Activated T-cell treated with anti-CD3 and anti-CD28 coated beads, Interleukin-2, amount 50 U/mL, for 24 hours (primary cell): ENCODE data around the gene ACER2.
"Not testable (repeated sequence)": the region's sequence is repeated elsewhere in the genome, so short reads cannot be mapped to it uniquely, and the experiment has no call there.

Experiments
- DNase-seq: peaks from one replicate; pipeline ENCODE4 v3.0.0-alpha.2; 2020
- H3K27ac Mint-ChIP-seq: 2 replicates; pipeline ENCODE4 v1.8.0; 2020; ENCODE audit warnings: mild to moderate bottlenecking, mixed read lengths
- H3K27me3 Mint-ChIP-seq: 2 replicates; pipeline ENCODE4 v1.8.0; 2020; ENCODE audit warnings: mixed read lengths
- H3K36me3 Mint-ChIP-seq: 2 replicates; pipeline ENCODE4 v1.8.0; 2020; ENCODE audit warnings: low read depth, mixed read lengths
- H3K4me1 Mint-ChIP-seq: 2 replicates; pipeline ENCODE4 v1.8.0; 2020; ENCODE audit warnings: low read depth, mixed read lengths
- H3K4me3 Mint-ChIP-seq: 2 replicates; pipeline ENCODE4 v1.8.0; 2020; ENCODE audit warnings: mild to moderate bottlenecking, moderate library complexity, mixed read lengths
- H3K9me3 Mint-ChIP-seq: 2 replicates; pipeline ENCODE4 v1.8.0; 2020; ENCODE audit warnings: mixed read lengths

Gene ACER2

GRCh38 chr9:19423163-19423562 lies 14.4 kb downstream of the ACER2 start:
- no peak for DNase-seq
- Mint-ChIP-seq H3K4me3 (no peak overlapping the region), H3K36me3 (peaks cover 6% of the 10 kb centered on the region), H3K27me3 (no peaks in the 10 kb centered on the region), H3K27ac (no peak overlapping the region), H3K4me1 (no peaks in the 10 kb centered on the region), H3K9me3 (no peaks in the 10 kb centered on the region)

- peaks cover 6% of the 10 kb centered on the region for H3K36me3 Mint-ChIP-seq
- no peaks in the 10 kb centered on the region for H3K4me1 Mint-ChIP-seq
- no peaks in the 10 kb centered on the region for H3K9me3 Mint-ChIP-seq
- no peak overlapping the region for H3K27ac Mint-ChIP-seq
- no peak for DNase-seq
- no peak overlapping the region for H3K4me3 Mint-ChIP-seq
- no peaks in the 10 kb centered on the region for H3K27me3 Mint-ChIP-seq
Observed at GRCh38 chr9:19424176-19424779, 15.5 kb downstream of the ACER2 start.

DNA sequence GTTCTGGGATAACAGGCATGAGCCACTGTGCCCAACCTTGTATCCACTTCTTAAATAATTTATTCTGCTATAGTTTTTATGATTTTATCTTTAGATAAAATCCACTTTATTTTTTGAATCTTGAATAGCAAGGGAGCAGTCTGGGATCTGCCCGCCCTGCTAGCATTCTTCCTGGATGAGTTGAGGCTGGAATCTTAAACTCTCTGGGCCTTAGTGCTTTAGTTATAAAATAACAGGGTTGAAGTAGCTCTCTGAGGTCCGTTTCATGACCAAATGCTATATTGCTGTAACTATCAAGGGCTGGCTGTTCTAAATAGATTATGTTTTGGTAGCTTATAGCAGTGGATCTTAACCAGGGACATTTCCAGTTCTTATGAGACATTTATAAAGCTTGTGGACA lies 20.8 kb downstream of the ACER2 start:
- no peak for DNase-seq
- no peaks in the 10 kb centered on the region for H3K9me3 Mint-ChIP-seq
- H3K27me3 Mint-ChIP-seq: no peaks in the 10 kb centered on the region
- H3K4me3 Mint-ChIP-seq: no peak overlapping the region
- H3K36me3 Mint-ChIP-seq: peaks cover 16% of the 10 kb centered on the region
- H3K4me1 Mint-ChIP-seq: no peaks in the 10 kb centered on the region
- H3K27ac Mint-ChIP-seq: no peak overlapping the region

DNA sequence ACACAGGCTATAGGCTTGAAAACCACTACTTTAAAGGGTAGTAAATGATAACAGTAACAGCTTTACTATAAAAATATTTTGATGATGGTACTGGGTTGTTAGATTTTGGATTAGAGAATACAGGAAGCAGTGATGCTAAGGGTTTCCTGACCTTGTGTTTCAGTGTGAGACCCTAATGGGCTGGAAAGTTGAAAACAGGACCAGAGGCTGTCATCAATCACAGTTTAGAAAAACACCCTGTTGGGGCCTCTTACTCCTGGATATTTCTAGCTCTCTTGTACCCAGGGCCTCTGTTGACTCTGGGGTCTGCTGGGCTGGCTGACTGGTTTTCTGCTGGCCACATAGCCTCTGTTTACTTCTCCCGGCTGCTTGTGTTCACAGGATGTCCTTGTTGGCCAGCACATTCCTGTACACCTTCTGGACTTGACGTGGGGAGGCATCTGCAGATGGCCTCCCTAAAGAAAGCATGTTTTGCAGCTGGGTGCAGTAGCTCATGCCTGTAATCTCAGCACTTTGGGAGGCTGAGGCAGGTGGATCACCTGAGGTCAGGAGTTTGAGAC lies 21.5 kb downstream of the ACER2 start:
- Mint-ChIP-seq H3K9me3 (no peaks in the 10 kb centered on the region), H3K36me3 (peaks cover 20% of the 10 kb centered on the region), H3K27me3 (no peaks in the 10 kb centered on the region), H3K4me1 (no peaks in the 10 kb centered on the region), H3K4me3 (no peak overlapping the region), H3K27ac (no peak overlapping the region)
- no peak for DNase-seq

DNA sequence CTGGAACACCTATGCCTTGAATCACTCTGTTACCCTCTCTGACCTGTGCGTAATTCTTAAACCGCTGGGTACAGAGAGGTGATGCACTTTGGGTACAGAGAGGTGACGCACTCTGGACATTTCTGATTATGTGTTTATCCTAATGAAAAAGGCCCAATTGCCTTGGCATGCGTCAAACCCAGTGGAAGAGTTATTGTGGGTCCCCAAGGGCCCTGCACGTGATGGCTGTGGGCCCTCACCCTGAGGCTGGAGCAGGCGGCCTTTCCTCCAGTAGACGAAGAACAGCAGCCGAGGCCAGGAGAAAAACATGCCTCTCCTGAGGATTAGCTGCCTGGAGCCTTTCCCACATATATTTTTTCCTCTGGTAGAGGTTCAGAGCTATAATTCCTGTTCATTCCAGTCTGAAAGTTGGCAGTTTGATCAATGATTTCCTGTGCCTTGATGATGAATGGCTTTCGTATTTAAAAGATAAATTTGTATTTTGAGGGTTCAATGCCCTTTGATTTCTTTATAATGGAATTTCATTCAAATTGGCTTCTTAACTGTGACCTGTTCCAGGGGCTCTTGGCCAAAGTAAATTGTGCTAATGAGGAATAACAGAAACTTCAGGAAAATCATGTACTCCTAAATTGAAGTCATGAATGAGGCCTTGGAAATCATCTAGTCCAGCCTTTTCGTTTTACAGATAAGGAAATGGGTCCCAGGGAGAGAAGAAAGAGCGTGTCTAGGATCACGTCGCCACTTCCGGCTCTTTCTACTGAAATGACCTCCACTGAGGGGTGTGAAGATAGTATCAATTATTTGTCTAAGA lies 22.8 kb downstream of the ACER2 start:
- Mint-ChIP-seq H3K27ac (no peak overlapping the region), H3K9me3 (no peaks in the 10 kb centered on the region), H3K27me3 (no peaks in the 10 kb centered on the region), H3K4me1 (no peaks in the 10 kb centered on the region), H3K4me3 (no peak overlapping the region), H3K36me3 (peaks cover 17% of the 10 kb centered on the region)
- DNase-seq: no peak

DNA sequence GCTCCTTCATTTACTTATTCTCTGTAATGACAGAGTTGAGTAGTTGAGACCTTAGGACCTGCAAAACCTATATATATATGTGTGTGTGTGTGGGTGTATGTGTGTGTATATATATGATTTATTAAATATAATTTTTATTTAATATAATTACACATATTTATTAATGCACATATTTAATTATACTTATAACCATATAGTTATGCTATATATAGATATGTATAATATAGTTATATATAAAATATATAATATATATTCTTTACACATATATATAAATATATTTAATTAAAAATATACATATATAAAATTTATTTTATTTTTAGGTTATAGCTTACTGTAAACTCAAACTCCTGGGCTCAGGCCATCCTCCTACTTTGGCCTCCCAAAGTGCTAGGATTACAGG lies 23.7 kb downstream of the ACER2 start:
- peaks cover 17% of the 10 kb centered on the region for H3K36me3 Mint-ChIP-seq
- no peaks in the 10 kb centered on the region for H3K4me1 Mint-ChIP-seq
- H3K27ac Mint-ChIP-seq: no peak overlapping the region

DNA sequence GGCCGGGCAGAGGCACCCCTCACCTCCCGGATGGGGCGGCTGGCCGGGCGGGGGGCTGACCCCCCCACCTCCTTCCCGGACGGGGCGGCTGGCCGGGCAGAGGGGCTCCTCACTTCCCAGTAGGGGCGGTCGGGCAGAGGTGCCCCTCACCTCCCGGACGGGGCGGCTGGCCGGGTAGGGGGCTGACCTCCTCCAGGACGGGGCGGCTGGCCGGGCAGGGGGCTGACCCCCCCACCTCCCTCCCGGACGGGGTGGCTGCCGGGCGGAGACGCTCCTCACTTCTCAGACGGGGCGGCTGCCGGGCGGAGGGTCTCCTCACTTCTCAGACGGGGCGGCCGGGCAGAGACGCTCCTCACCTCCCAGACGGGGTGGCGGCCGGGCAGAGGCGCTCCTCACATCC lies 24.9 kb downstream of the ACER2 start:
- H3K36me3 Mint-ChIP-seq: peaks cover 19% of the 10 kb centered on the region
- H3K27me3 Mint-ChIP-seq, DNase-seq, H3K9me3 Mint-ChIP-seq, H3K27ac Mint-ChIP-seq, H3K4me1 Mint-ChIP-seq, H3K4me3 Mint-ChIP-seq: not testable (repeated sequence)

More for the DNA sequence above, 23.7 kb downstream of the ACER2 start:
- DNase-seq: no peak
- Mint-ChIP-seq H3K9me3 (no peaks in the 10 kb centered on the region), H3K27me3 (no peaks in the 10 kb centered on the region), H3K4me3 (no peak overlapping the region)

DNA sequence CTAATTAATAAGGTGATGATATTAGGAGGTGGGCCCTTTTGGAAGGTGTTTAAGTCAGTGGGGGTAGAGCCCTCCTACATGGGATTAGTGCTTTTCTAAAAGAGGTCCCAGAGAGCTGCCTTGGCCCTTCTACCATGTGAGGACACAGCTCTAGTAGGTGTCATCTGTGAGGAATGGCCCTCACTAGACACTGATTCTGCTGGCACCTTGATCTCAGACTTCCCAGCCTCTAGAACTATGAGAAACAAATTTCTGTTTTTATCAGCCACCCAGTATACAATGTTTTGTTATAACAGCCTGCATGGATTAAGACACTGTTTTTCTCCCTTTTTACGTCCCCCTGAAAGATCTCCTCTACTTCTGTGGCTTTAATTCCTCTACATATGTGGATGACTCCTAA lies 31.6 kb downstream of the ACER2 start:
- Mint-ChIP-seq H3K27ac (no peak overlapping the region), H3K4me1 (peaks cover 18% of the 10 kb centered on the region), H3K9me3 (no peaks in the 10 kb centered on the region), H3K4me3 (no peak overlapping the region), H3K36me3 (peaks cover 4% of the 10 kb centered on the region), H3K27me3 (no peaks in the 10 kb centered on the region)
- no peak for DNase-seq

DNA sequence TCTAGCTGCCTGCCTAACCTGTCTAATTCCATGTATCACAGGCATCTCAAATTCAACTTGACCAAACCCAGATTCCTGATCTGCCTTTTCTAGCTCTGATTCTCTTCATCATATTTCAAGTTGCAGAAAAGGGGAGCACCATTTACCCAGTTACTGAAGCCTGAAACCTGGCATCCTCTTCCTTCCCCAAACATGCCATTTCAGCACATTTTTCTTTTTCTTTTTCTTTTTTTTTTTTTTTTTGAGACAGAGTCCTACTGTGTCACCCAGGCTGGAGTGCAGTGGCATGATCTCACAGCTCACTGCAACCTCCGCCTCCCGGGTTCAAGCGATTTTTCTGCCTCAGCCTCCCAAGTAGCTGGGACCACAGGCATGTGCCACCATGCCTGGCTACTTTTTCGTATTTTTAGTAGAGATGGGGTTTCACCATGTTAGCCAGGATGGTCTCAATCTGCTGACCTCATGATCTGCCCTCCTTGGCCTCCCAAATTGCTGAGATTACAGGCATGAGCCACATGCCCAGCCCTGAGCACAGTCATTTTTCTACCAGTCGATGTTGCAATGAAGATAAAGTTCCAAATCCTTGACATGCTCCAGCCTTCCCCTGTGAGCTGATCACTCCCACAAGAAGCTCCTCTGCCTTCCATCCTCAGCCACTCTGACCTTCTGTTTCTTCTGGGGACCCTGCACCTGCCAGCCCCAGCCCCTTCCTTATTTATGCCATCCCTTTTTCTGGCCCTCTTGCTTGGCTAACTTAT lies 32.2 kb downstream of the ACER2 start:
- Mint-ChIP-seq H3K27ac (peak overlapping the region; percentile 31), H3K9me3 (no peaks in the 10 kb centered on the region), H3K4me1 (peaks cover 18% of the 10 kb centered on the region), H3K4me3 (no peak overlapping the region), H3K36me3 (peaks cover 4% of the 10 kb centered on the region), H3K27me3 (no peaks in the 10 kb centered on the region)
- no peak for DNase-seq

DNA sequence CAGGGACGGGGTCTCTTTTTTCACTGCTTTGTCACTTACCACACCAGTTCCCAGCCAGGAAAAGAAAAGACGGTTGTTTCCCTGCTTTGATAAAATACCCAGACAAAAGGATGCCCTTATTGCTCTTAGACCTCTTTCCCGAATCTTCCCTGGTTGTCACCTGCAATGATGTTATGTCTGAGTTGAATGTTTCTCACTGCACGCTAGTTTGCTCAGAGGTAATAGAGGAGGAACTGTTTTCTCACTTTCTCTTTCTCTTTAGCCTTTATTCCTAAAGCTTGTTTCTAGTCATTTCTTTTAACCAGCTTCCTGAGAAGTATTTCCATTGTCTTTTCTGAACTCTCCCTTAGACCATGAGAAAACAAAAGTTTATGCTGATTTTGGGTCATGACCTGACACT lies 32.9 kb downstream of the ACER2 start:
- Mint-ChIP-seq H3K36me3 (peaks cover 4% of the 10 kb centered on the region), H3K9me3 (no peaks in the 10 kb centered on the region), H3K4me3 (peak overlapping the region; percentile 41), H3K27ac (peak overlapping the region; percentile 31), H3K4me1 (peaks cover 18% of the 10 kb centered on the region), H3K27me3 (no peaks in the 10 kb centered on the region)
- no peak for DNase-seq

DNA sequence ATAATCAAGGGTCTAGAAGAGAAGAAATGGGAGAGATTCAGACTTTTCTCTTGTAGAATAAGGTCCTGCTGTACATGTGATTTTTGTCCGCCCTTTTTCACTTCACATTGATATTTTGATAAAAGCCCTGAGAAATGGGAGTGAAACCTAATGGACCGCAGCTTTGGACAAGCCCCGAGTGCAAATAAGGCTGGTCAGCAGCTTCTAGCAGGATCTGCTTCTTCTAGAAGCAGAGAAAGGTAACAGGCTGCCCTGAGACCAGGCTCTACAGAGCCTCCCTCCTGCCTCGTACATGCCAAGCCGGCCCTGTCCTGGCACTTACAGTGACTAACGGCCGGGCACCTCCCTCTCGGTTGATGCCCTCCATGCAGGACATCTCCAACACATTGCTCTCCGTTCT lies 33.4 kb downstream of the ACER2 start:
- Mint-ChIP-seq H3K9me3 (no peaks in the 10 kb centered on the region), H3K4me1 (peaks cover 18% of the 10 kb centered on the region), H3K4me3 (peak overlapping the region; percentile 41), H3K36me3 (peaks cover 4% of the 10 kb centered on the region), H3K27me3 (no peaks in the 10 kb centered on the region), H3K27ac (peak overlapping the region; percentile 31)
- no peak for DNase-seq

DNA sequence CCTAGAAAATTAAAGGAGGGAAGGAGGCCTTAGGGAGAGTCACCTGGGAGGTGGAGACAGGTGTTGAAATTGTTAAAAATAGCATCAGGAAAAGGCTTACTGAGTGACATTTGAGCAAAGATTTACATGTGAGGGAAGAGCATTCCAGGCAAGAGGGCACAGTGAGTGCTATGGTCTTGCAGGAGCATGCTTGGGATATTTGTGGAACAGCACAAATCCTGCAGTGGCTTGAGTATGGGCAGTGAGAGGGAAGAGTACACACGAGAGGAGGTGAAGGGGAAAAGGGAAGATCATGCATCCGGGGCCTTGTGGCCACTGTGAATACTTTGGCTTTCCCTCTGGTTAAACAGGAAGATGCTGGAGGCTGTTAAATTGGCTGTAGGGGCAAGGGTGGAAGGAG lies 36.6 kb downstream of the ACER2 start:
- H3K27ac Mint-ChIP-seq: no peak overlapping the region
- H3K36me3 Mint-ChIP-seq: peaks cover 4% of the 10 kb centered on the region
- no peak for DNase-seq
- H3K4me3 Mint-ChIP-seq: no peak overlapping the region
- no peaks in the 10 kb centered on the region for H3K27me3 Mint-ChIP-seq
- H3K4me1 Mint-ChIP-seq: peaks cover 17% of the 10 kb centered on the region
- no peaks in the 10 kb centered on the region for H3K9me3 Mint-ChIP-seq

- Mint-ChIP-seq H3K27me3 (no peaks in the 10 kb centered on the region), H3K9me3 (no peaks in the 10 kb centered on the region), H3K4me3 (no peak overlapping the region), H3K36me3 (peaks cover 8% of the 10 kb centered on the region), H3K27ac (no peak overlapping the region), H3K4me1 (peaks cover 11% of the 10 kb centered on the region)
- no peak for DNase-seq
Observed at GRCh38 chr9:19446361-19446861, 37.6 kb downstream of the ACER2 start.

DNA sequence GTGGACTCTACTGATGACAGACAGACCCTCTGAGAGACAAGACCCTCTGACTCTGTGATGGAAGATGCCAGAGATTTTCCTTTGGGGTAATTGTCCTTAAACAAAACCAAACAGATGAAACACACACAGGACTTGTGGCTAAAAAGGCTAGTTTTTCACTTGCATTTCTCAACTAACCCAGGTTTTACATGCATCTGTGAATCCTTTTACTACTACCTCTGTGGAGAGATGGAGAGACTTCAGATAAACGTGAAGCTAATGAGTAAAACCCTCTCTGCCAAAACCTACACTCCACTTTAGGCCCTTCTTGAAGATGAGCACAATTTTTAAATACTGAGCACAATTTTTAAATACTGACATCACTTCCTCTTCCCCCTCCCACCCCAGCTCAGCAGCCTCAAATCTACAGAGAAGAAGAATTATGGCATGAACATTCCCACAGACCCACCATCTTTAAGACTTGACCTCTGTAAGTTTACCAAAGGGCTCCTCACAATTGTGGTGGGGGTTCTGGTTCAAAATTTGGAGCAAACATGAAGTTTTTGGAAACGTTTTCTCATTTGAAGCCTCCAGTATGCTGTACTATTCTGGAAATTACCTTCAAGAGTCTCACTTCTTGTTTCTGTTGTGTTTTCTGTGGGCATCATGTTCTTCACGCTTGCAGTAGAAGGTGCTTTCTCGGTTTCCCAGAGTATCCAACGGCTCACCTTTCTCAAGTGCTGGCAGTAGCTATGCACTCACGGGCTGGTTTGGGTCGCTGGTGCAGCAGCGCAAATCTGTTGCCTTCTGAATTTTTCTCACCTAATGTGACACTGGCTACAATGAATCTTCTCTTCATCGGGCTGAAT lies 42.7 kb downstream of the ACER2 start:
- no peak for DNase-seq
- Mint-ChIP-seq H3K9me3 (no peaks in the 10 kb centered on the region), H3K4me1 (no peaks in the 10 kb centered on the region), H3K4me3 (no peak overlapping the region), H3K27ac (no peak overlapping the region), H3K27me3 (no peaks in the 10 kb centered on the region), H3K36me3 (peaks cover 8% of the 10 kb centered on the region)
